Measurements from ENCODE around the gene OTUD1.

Gene OTUD1

DNA sequence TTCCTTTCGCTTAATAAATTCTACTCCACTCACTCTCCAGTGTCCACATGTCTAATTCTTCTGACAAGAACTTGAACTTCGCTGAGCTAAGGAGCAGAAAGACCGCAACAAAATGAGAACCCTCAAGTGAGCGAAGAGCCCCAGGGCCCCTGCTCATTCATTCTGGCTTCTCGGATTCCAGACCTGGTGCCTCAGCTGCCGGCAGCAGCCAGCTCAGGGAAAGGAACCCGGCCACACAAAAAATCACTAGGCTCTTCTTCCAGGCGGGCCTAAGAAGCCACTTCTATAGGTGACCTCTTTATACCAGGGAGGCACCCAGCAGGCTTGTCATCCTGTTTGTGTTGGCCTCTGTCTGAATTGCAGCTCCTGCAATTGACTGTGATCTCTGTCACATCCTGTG lies 33.3 kb downstream of the OTUD1 start:
- DNase-seq, result no peak

DNA sequence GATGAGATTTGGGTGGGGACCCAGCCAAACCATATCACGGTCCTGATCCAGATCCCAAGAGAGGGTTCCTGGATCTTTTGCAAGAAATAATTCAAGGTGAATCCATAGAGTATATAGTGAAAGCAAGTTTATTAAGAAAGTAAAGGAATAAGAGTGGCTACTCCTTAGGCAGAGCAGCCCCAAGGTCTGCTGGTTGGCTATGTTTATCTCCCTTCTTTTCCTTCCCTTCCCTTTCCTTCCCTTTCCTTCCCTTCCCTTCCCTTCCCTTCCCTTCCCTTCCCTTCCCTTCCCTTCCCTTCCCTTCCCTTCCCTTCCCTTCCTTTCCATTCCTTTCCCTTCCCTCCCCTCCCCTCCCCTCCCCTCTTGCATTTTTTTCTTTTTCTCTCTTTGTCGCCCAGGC lies 35.2 kb downstream of the OTUD1 start:
- no peak for DNase-seq

- DNase-seq, result no peak
These were observed 35.8 kb downstream of the OTUD1 start for GRCh38 chr10:23474626-23475025.

GRCh38 chr10:23478570-23478969 lies 39.7 kb downstream of the OTUD1 start:
- no peak for DNase-seq

DNA sequence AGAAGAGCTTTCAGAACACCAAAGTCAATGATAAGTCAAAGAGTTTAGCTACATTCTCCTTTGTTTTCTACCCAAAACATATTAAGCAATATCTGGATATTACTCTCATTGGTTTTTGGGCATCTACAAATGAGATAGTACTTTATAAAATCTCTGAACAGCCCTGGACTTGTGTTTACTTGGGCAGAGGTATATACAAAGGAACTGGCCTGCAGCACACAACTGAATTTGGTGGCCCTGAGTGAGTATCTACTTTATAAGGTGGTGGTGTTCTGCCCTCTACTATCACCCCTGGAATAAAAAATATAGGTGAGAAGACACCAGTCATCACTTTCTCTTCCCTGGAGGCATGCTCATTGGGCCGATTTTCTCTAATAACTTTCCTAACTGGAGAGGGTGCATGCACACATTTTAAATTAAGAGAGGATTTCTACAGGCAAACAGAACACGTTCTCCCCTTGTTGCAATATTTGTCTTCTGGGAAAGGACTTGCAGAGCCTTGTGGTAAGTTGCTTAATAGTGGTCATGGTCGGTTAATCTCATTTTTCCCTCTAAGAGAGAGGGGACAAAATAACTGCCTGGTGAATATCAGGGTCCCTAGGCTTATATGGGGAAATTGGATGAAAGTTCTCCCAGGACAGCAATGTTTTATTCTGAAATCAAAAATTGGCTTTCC lies 41.1 kb downstream of the OTUD1 start:
- no peak for DNase-seq

DNA sequence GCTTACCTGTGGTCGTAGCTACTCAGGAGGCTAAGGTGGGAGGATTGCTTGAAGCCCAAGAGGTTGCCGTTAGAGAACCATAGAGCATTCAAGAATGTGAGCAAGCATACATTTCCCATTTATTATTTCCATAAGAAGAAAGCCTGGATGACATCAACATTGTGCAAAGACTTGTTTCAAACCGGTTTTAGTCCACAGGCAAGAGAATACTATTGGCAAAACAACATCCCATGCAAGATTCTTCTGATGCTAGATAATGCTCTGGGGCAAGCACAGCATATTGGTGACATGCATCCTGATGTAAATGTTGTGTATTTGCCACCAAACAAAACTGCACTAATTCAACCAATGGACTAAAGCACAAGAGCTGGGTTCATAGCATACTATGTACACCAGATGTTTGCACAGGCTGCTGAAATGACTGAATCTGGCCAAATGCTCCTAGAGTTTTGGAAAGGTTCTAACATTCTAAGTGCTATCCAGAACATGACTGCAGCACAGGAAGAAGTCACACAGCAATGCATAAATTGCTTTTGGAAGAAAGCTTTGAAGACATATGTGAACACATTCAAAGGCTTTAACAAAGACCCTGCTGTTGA lies 42.6 kb downstream of the OTUD1 start:
- DNase-seq, result no peak

- DNase-seq, result no peak
These were observed 51.2 kb downstream of the OTUD1 start for GRCh38 chr10:23490115-23490514.

Data from CD4-positive, alpha-beta T cell treated with Interleukin-15 for 1 hour (primary cell).